ENCODE measurements around the gene DCDC1. TPM values are rescaled to one million over a fixed set of nuclear protein-coding genes. Genes with fewer than 3 reads are reported as not detected.
A peak's percentile ranks its signal among the peaks of the same experiment; 100 is the strongest.

Gene DCDC1
- total and polyA plus RNA-seq, 9 of the 15 experiments (the other 6 are each of a cell fraction or from before 2014, with no cell fraction given), result 0.05 to 0.18 (median 0.08) TPM; not detected in 3

- ATAC-seq, result peak; percentile 89
- CTCF ChIA-PET (ENCODE audit: low intra/inter-chr PET ratio), result interaction anchor here (0.5 to 1.8 kb wide), 4 partner anchors 629 to 936 kb away, joined by 3 to 9 read pairs (median 6); no protein-coding TSS in a partner anchor
- no peak overlapping the region for H3K4me3 ChIP-seq
- no peaks in the 10 kb centered on the region for H3K9me1 ChIP-seq (ENCODE audit: control insufficient read depth, insufficient read depth, low read length)
- H3K79me2 ChIP-seq (ENCODE audit: control insufficient read depth, insufficient read depth, low read length), result no peaks in the 10 kb centered on the region
- H3K27me3 ChIP-seq (ENCODE audit: control insufficient read depth in 2 of 2, insufficient read depth in 2 of 2, low read length in 2 of 2), result no peaks in the 10 kb centered on the region
- H3K36me3 ChIP-seq (ENCODE audit: control insufficient read depth, insufficient read depth, low read length), result no peaks in the 10 kb centered on the region
- no peaks in the 10 kb centered on the region for H4K20me1 ChIP-seq (replicated peaks; ENCODE audit: control insufficient read depth, insufficient read depth, low read length)
- FAIRE-seq, result peak; percentile 84
- POLR2A ChIA-PET, result no interaction called here
- H3K9me3 ChIP-seq (replicated peaks; ENCODE audit: control insufficient read depth, insufficient read depth, low read depth, low read length), result no peaks in the 10 kb centered on the region
- H3K9ac ChIP-seq (ENCODE audit: insufficient read depth in 1 of 2, low read depth in 2 of 2, low read length in 2 of 2), result no peak overlapping the region
- H3K4me2 ChIP-seq (ENCODE audit: insufficient read depth, low read length), result no peak overlapping the region
- H3K4me1 ChIP-seq (replicated peaks in 1 of 2; ENCODE audit: control insufficient read depth in 2 of 2, insufficient read depth in 2 of 2, low read length in 2 of 2), result no peaks in the 10 kb centered on the region
- H3K27ac ChIP-seq (ENCODE audit: extremely low read depth, low read depth, low read length), result no peak overlapping the region
- peak; percentile 19 to 68 (median 26) for DNase-seq (ENCODE audit: extremely low read depth in 1 of 4, low spot score in 3 of 4)
- no TSS peak for BruUV-seq (replicated peaks)
- in situ Hi-C loops (cut with MboI) (loop anchor here (10.0 to 25.0 kb wide), 2 partner anchors 634 to 922 kb away; no protein-coding TSS in a partner anchor), intact Hi-C loops (cut with micrococcal nuclease) (loop anchor here (1.0 to 10.0 kb wide), 5 partner anchors 134 to 936 kb away; no protein-coding TSS in a partner anchor)
- 2% methylated on average over 5 of the region's 5 CpGs for WGBS (ENCODE audit: insufficient coverage, low coverage, missing lambda C conversion rate)
- H2AFZ ChIP-seq (ENCODE audit: low read depth, low read length), result no peak overlapping the region
- peak; percentile 35; the same call in 1 of the 2 replicates for TF ChIP-seq STAG1 (CRISPR knock-in tag; IDR thresholded peaks at IDR 0.05; ENCODE audit: borderline replicate concordance)
- TF ChIP-seq KLF16 (IDR thresholded peaks at IDR 0.05), result 0 out of 2 replicates have a peak, but pooled peaks have one; percentile 23
- no peak for TF ChIP-seq ELK1 (CRISPR knock-in tag; IDR thresholded peaks at IDR 0.05)
- peak; percentile 47 to 74 (median 63); a peak in 5 of 6 replicates for TF ChIP-seq CTCF (IDR thresholded peaks at IDR 0.05 in 2 of 3, conservative IDR thresholded peaks at IDR 0.05 in 1 of 3; ENCODE audit: insufficient read depth in 2 of 3, low read depth in 1 of 3, low read length in 3 of 3)
- TF ChIP-seq ZNF263 (CRISPR knock-in tag; IDR thresholded peaks at IDR 0.05; ENCODE audit: borderline replicate concordance), result no peak
- no peak for TF ChIP-seq TEAD1 (CRISPR knock-in tag; IDR thresholded peaks at IDR 0.05)
- peak; percentile 44; the same call in 1 of the 2 replicates for TF ChIP-seq SMC3 (conservative IDR thresholded peaks at IDR 0.05; ENCODE audit: insufficient read depth, low read depth, low read length)
- TF ChIP-seq POLR3G (IDR thresholded peaks at IDR 0.05; ENCODE audit: extremely low read depth, insufficient read length, insufficient replicate concordance), result no peak
- no peak for TF ChIP-seq TCF3 (CRISPR knock-in tag; IDR thresholded peaks at IDR 0.05)
- TF ChIP-seq CC2D1A (IDR thresholded peaks at IDR 0.05), result 0 out of 2 replicates have a peak, but pooled peaks have one; percentile 38
- no peak for TF ChIP-seq KDM4B (IDR thresholded peaks at IDR 0.05; ENCODE audit: borderline replicate concordance in 2 of 2, low read depth in 1 of 2)
- peak; percentile 69 to 81 for TF ChIP-seq RAD21 (CRISPR knock-in tag; conservative IDR thresholded peaks at IDR 0.05 in 1 of 2, IDR thresholded peaks at IDR 0.05 in 1 of 2)
- TF ChIP-seq MLX (CRISPR knock-in tag; conservative IDR thresholded peaks at IDR 0.05), result no peak
- no peak for TF ChIP-seq TCF7 (IDR thresholded peaks at IDR 0.05; ENCODE audit: borderline replicate concordance)
Observed at GRCh38 chr11:31240340-31240904, 129.1 kb downstream of the DCDC1 start.

All from K562 (cell line).